Panc1 (cell line): Measurements from ENCODE around the gene FAM219B. TPM values are rescaled to one million over a fixed set of nuclear protein-coding genes. Genes with fewer than 3 reads are reported as not detected.
A peak's percentile ranks its signal among the peaks of the same experiment; 100 is the strongest.

Source experiments
- ATAC-seq: fragments of 200-7000 bp; cut with Tn5 transposase; 2 replicates; pipeline ENCODE4 v1.9.1; 2020; ENCODE audit warnings: mild to moderate bottlenecking, moderate library complexity
- BruUV-seq: library from RNA; stranded (reverse); fragments of 400-500 nt; replicated peaks from 2 replicates; lab custom pipeline; 2021; lab: Mats Ljungman, UMichigan
- CTCF ChIA-PET: fragments of 300-600 bp; sonication (Branson Sonifier 250); formaldehyde crosslinking; loops from one replicate; lab custom pipeline; 2022; ENCODE audit warnings: antibody characterized with exemption; lab: Charles Lee
- POLR2A ChIA-PET: fragments of 300-600 bp; sonication (Branson Sonifier 250); formaldehyde crosslinking; loops from one replicate; lab custom pipeline; 2022; ENCODE audit warnings: antibody characterized with exemption; lab: Charles Lee
- DNase-seq: peaks from one replicate; pipeline ENCODE4 v3.0.0-alpha.2; 2010; ENCODE audit warnings: low read depth, low spot score
- H3K27ac ChIP-seq: 2 replicates; pipeline ENCODE4 v1.5.1; 2011; ENCODE audit warnings: mild to moderate bottlenecking, low read length, inconsistent platforms
- H3K27me3 ChIP-seq: fragments of 200-500 bp; sonication (Bioruptor generic); 2 replicates; pipeline ENCODE4 v1.6.0; 2014; ENCODE audit warnings: low read length, inconsistent platforms; ENCODE audit not compliant: control insufficient read depth, insufficient read depth
- H3K36me3 ChIP-seq: fragments of 200-500 bp; sonication (Bioruptor generic); 2 replicates; pipeline ENCODE4 v1.5.1; 2014; ENCODE audit warnings: inconsistent platforms, mild to moderate bottlenecking, low read length, moderate library complexity; ENCODE audit not compliant: control insufficient read depth, insufficient read depth
- H3K4me1 ChIP-seq: 2 replicates; pipeline ENCODE4 v1.5.1; 2011; ENCODE audit warnings: inconsistent platforms, mild to moderate bottlenecking, low read length, moderate library complexity; ENCODE audit not compliant: control insufficient read depth, insufficient read depth
- H3K4me3 ChIP-seq, 2 experiments: 2 replicates each; pipeline ENCODE4 v1.5.1; 2011 to 2012; ENCODE audit warnings: low read depth in 2 of 2, low read length in 2 of 2, mild to moderate bottlenecking in 2 of 2, inconsistent platforms in 1 of 2, moderate library complexity in 1 of 2
- H3K9me3 ChIP-seq: fragments of 200-500 bp; sonication (Bioruptor generic); 2 replicates; pipeline ENCODE4 v1.5.1; 2014; ENCODE audit warnings: low read depth, mild to moderate bottlenecking, inconsistent platforms, low read length, moderate library complexity; ENCODE audit not compliant: control insufficient read depth, insufficient read depth
- POLR2AphosphoS5 ChIP-seq: IDR thresholded peaks from 2 replicates; pipeline ENCODE4 v1.6.1; 2012; ENCODE audit warnings: mild to moderate bottlenecking, low read depth, low read length, moderate library complexity
- SIN3A ChIP-seq: IDR thresholded peaks from 2 replicates; pipeline ENCODE4 v1.6.1; 2012; ENCODE audit warnings: low read depth, mild to moderate bottlenecking, low read length, moderate library complexity, borderline replicate concordance; ENCODE audit not compliant: insufficient read depth
- TCF7L2 ChIP-seq: IDR thresholded peaks from 2 replicates; pipeline ENCODE4 v1.6.1; 2011; ENCODE audit warnings: mild to moderate bottlenecking, low read depth, low read length, inconsistent platforms
- in situ Hi-C: cut with HindIII; loops from 2 replicates; pipeline ENCODE4 v1.10.0; 2016; ENCODE audit warnings: low sequenced_read_pairs, low pct_unique_long_range_greater_than_20kb
- intact Hi-C: fragments of 100-400 bp; cut with micrococcal nuclease; formaldehyde crosslinking; loops from one replicate; pipeline ENCODE4 v1.10.0; 2022; ENCODE audit not compliant: unreplicated experiment
- total RNA-seq: library from RNA; stranded (reverse); gene quantifications from one replicate; pipeline ENCODE4 v1.2.1, GENCODE V29; 2021; ENCODE audit not compliant: unreplicated experiment
- TF ChIP-seq, protein P1 (sequence below), 2 experiments: IDR thresholded peaks; 2 replicates each; pipeline ENCODE4 v1.6.1; 2011 to 2012; ENCODE audit warnings: low read depth in 2 of 2, control low read depth in 1 of 2, low read length in 1 of 2, mild to moderate bottlenecking in 1 of 2, moderate library complexity in 1 of 2; ENCODE audit not compliant: insufficient read depth in 1 of 2
- TF ChIP-seq, protein P2 (sequence below): fragments of 450-650 bp; IDR thresholded peaks from 2 replicates; pipeline ENCODE4 v1.5.1; 2017; ENCODE audit warnings: mild to moderate bottlenecking

The FAM219B gene
- total RNA-seq, 1 experiment from 2014 or later, result 68.6 TPM

DNA sequence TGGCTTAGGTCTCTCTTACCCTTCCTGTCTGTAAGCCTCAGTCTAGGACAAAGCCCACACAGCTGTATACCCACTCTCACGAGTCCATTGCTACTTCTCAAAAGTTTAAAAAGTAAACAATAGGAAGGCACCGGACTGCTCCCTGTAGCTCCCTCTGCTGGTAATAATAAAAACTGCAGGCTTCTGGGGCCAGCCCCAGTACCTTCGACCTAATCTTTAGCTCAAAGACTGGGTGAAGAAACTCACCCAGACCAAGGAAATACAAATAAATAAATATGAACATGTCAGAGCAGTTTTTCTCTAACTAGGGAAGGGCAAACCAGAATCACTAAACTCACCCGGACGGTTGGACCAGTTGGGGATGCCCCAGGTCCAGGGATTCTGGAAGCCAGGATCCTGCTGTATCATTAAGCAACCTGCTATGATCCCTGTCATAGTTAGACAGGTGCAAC is 5.0 kb downstream of the FAM219B start:
- Histone ChIP-seq H3K27me3 (no peaks in the 10 kb centered on the region), H3K4me1 (peaks cover 7% of the 10 kb centered on the region; the same call in 1 of the 2 replicates), H3K9me3 (no peaks in the 10 kb centered on the region), H3K36me3 (peaks cover 18% of the 10 kb centered on the region; the same call in 1 of the 2 replicates), H3K4me3 (no peak overlapping the region), H3K27ac (no peak overlapping the region)
- in situ Hi-C loops (no loop called here), intact Hi-C loops (no loop called here)
- BruUV-seq, result no TSS peak
- ATAC-seq (peak; percentile 52), DNase-seq (peak; percentile 54)
- TF ChIP-seq TCF7L2, result no peak
- TF ChIP-seq, protein P1, sequence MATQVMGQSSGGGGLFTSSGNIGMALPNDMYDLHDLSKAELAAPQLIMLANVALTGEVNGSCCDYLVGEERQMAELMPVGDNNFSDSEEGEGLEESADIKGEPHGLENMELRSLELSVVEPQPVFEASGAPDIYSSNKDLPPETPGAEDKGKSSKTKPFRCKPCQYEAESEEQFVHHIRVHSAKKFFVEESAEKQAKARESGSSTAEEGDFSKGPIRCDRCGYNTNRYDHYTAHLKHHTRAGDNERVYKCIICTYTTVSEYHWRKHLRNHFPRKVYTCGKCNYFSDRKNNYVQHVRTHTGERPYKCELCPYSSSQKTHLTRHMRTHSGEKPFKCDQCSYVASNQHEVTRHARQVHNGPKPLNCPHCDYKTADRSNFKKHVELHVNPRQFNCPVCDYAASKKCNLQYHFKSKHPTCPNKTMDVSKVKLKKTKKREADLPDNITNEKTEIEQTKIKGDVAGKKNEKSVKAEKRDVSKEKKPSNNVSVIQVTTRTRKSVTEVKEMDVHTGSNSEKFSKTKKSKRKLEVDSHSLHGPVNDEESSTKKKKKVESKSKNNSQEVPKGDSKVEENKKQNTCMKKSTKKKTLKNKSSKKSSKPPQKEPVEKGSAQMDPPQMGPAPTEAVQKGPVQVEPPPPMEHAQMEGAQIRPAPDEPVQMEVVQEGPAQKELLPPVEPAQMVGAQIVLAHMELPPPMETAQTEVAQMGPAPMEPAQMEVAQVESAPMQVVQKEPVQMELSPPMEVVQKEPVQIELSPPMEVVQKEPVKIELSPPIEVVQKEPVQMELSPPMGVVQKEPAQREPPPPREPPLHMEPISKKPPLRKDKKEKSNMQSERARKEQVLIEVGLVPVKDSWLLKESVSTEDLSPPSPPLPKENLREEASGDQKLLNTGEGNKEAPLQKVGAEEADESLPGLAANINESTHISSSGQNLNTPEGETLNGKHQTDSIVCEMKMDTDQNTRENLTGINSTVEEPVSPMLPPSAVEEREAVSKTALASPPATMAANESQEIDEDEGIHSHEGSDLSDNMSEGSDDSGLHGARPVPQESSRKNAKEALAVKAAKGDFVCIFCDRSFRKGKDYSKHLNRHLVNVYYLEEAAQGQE (IDR thresholded peaks at IDR 0.05; ENCODE audit: insufficient read depth in 1 of 2, low read depth in 2 of 2, low read length in 1 of 2), result no peak
- TF ChIP-seq POLR2AphosphoS5, result peak; percentile 18; the same call in 1 of the 2 replicates
- no peak for TF ChIP-seq SIN3A
- TF ChIP-seq, protein P2, sequence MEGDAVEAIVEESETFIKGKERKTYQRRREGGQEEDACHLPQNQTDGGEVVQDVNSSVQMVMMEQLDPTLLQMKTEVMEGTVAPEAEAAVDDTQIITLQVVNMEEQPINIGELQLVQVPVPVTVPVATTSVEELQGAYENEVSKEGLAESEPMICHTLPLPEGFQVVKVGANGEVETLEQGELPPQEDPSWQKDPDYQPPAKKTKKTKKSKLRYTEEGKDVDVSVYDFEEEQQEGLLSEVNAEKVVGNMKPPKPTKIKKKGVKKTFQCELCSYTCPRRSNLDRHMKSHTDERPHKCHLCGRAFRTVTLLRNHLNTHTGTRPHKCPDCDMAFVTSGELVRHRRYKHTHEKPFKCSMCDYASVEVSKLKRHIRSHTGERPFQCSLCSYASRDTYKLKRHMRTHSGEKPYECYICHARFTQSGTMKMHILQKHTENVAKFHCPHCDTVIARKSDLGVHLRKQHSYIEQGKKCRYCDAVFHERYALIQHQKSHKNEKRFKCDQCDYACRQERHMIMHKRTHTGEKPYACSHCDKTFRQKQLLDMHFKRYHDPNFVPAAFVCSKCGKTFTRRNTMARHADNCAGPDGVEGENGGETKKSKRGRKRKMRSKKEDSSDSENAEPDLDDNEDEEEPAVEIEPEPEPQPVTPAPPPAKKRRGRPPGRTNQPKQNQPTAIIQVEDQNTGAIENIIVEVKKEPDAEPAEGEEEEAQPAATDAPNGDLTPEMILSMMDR, result peak; percentile 97
- CTCF ChIA-PET, result interaction anchor here (0.5 to 1.6 kb wide), 12 partner anchors 13 to 238 kb away, joined by 3 to 12 read pairs (median 4); partner anchors contain the start of gene COX5A
- POLR2A ChIA-PET, result interaction anchor here (0.5 kb wide), 1 partner anchor 24 kb away, joined by 5 read pairs; no protein-coding TSS in a partner anchor

DNA sequence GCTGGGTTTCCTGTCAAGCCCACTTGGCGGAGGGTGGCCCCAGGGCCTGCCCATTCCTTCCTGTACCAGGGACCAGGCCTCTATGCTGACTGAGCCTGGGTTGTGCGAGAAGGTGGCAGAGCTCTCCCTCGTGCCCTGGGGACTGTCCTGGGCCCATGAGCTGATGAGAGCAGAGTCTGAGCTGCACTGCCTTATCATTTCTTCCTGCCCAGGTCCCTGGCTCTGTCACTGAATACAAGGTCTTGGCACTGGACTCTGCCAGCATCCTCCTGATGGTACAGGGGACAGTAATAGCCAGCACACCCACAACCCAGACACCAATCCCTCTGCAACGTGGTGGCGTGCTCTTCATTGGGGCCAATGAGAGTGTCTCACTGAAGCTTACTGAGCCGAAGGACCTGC is 9.3 kb downstream of the FAM219B start:
- no peak for DNase-seq
- TF ChIP-seq POLR2AphosphoS5 (no peak; the same call in 1 of the 2 replicates), TCF7L2 (no peak), SIN3A (no peak)
- TF ChIP-seq, protein P1 (IDR thresholded peaks at IDR 0.05; ENCODE audit: insufficient read depth in 1 of 2, low read depth in 2 of 2, low read length in 1 of 2), result no peak
- TF ChIP-seq, protein P2, result no peak
- no peaks in the 10 kb centered on the region for H3K4me1 ChIP-seq
- no peaks in the 10 kb centered on the region for H3K9me3 ChIP-seq
- no peak overlapping the region for H3K4me3 ChIP-seq
- H3K36me3 ChIP-seq, result peaks cover 4% of the 10 kb centered on the region; the same call in 1 of the 2 replicates
- H3K27me3 ChIP-seq, result no peaks in the 10 kb centered on the region
- BruUV-seq, result no TSS peak
- in situ Hi-C loops, result no loop called here
- no peak overlapping the region for H3K27ac ChIP-seq
- intact Hi-C loops, result no loop called here
- POLR2A ChIA-PET, result interaction anchor here (0.5 to 1.1 kb wide), 3 partner anchors 41 to 71 kb away, joined by 3 to 7 read pairs (median 3); no protein-coding TSS in a partner anchor
- ATAC-seq, result peak; percentile 33; the same call in 1 of the 2 replicates
- CTCF ChIA-PET, result no interaction called here
